Fibroblast of gingiva (primary cell): ENCODE results near the gene CACNA1C.
"Not testable (repeated sequence)": the region's sequence is repeated elsewhere in the genome, so short reads cannot be mapped to it uniquely, and the experiment has no call there.

Source experiments
- DNase-seq: peaks from one replicate; pipeline ENCODE4 v3.0.0-alpha.2; 2011; ENCODE audit warnings: low read depth

The CACNA1C gene

GRCh38 chr12:2076196-2076570 lies 23.4 kb downstream of the CACNA1C start:
- DNase-seq: no peak

- no peak for DNase-seq
Measured at GRCh38 chr12:2076728-2077127, 23.9 kb downstream of the CACNA1C start.

GRCh38 chr12:2080604-2081003 lies 27.8 kb downstream of the CACNA1C start:
- no peak for DNase-seq

- DNase-seq: no peak
Measured at GRCh38 chr12:2082321-2082720, 29.5 kb downstream of the CACNA1C start.

- DNase-seq: no peak
Measured at GRCh38 chr12:2083008-2083407, 30.2 kb downstream of the CACNA1C start.

- DNase-seq: no peak
Measured at GRCh38 chr12:2083561-2083960, 30.8 kb downstream of the CACNA1C start.

GRCh38 chr12:2084553-2085296 lies 31.9 kb downstream of the CACNA1C start:
- DNase-seq: peak; percentile 66

GRCh38 chr12:2092354-2092753 lies 39.6 kb downstream of the CACNA1C start:
- DNase-seq: no peak

- peak; percentile 57 for DNase-seq
Measured at GRCh38 chr12:2092890-2093289, 40.1 kb downstream of the CACNA1C start.

- no peak for DNase-seq
Measured at GRCh38 chr12:2094597-2094996, 41.8 kb downstream of the CACNA1C start.

- DNase-seq: no peak
Measured at GRCh38 chr12:2095878-2096277, 43.1 kb downstream of the CACNA1C start.

GRCh38 chr12:2097617-2098016 lies 44.8 kb downstream of the CACNA1C start:
- no peak for DNase-seq

- no peak for DNase-seq
Measured at GRCh38 chr12:2098852-2099251, 46.1 kb downstream of the CACNA1C start.

GRCh38 chr12:2099595-2099994 lies 46.8 kb downstream of the CACNA1C start:
- no peak for DNase-seq

- no peak for DNase-seq
Measured at GRCh38 chr12:2101359-2101758, 48.6 kb downstream of the CACNA1C start.

- DNase-seq: no peak
Measured at GRCh38 chr12:2101771-2102170, 49.0 kb downstream of the CACNA1C start.

- DNase-seq: not testable (repeated sequence)
Measured at GRCh38 chr12:2102736-2103135, 49.9 kb downstream of the CACNA1C start.

GRCh38 chr12:2105387-2105786 lies 52.6 kb downstream of the CACNA1C start:
- DNase-seq: not testable (repeated sequence)

GRCh38 chr12:2108166-2108565 lies 55.4 kb downstream of the CACNA1C start:
- no peak for DNase-seq

- no peak for DNase-seq
Measured at GRCh38 chr12:2108975-2109671, 56.3 kb downstream of the CACNA1C start.

GRCh38 chr12:2110127-2110526 lies 57.3 kb downstream of the CACNA1C start:
- no peak for DNase-seq

- no peak for DNase-seq
Measured at GRCh38 chr12:2110849-2111566, 58.2 kb downstream of the CACNA1C start.

- no peak for DNase-seq
Measured at GRCh38 chr12:2111826-2112225, 59.0 kb downstream of the CACNA1C start.
